Osteoblast (primary cell): ENCODE data around the gene AAGAB. TPM values are rescaled to one million over a fixed set of nuclear protein-coding genes. Genes with fewer than 3 reads are reported as not detected.

Experiments
- DNase-seq: peaks from one replicate; pipeline ENCODE4 v3.0.0; 2011; ENCODE audit warnings: low spot score, mixed read lengths; ENCODE audit not compliant: insufficient read length; ENCODE audit errors: missing footprints
- H2AFZ ChIP-seq: 2 replicates; pipeline ENCODE4 v1.6.0; 2011; ENCODE audit warnings: mild to moderate bottlenecking, low read length
- H3K27ac ChIP-seq: 2 replicates; pipeline ENCODE4 v1.5.1; 2011; ENCODE audit warnings: mild to moderate bottlenecking, low read depth, low read length, moderate library complexity
- H3K27me3 ChIP-seq: 2 replicates; pipeline ENCODE4 v1.6.0; 2012; ENCODE audit warnings: mild to moderate bottlenecking, control low read depth, inconsistent platforms, low read length, moderate library complexity; ENCODE audit not compliant: insufficient read depth
- H3K36me3 ChIP-seq: 2 replicates; pipeline ENCODE4 v1.5.1; 2011; ENCODE audit warnings: mild to moderate bottlenecking, low read length, control low read depth, moderate library complexity; ENCODE audit not compliant: insufficient read depth
- H3K4me1 ChIP-seq: 2 replicates; pipeline ENCODE4 v1.5.1; 2011; ENCODE audit warnings: mild to moderate bottlenecking, low read length, control low read depth, moderate library complexity; ENCODE audit not compliant: insufficient read depth
- H3K4me2 ChIP-seq: 2 replicates; pipeline ENCODE4 v1.6.0; 2011; ENCODE audit warnings: mild to moderate bottlenecking, low read length; ENCODE audit not compliant: insufficient read depth
- H3K4me3 ChIP-seq: fragments of 200-600 bp; sonication (generic); 3 replicates; pipeline ENCODE4 v1.5.1; 2012; ENCODE audit warnings: mild to moderate bottlenecking, low read length, inconsistent platforms; ENCODE audit not compliant: insufficient read depth
- H3K79me2 ChIP-seq: 2 replicates; pipeline ENCODE4 v1.6.0; 2012; ENCODE audit warnings: mild to moderate bottlenecking, low read length, control low read depth, inconsistent platforms; ENCODE audit not compliant: insufficient read depth
- H3K9me3 ChIP-seq: 2 replicates; pipeline ENCODE4 v1.5.1; 2011; ENCODE audit warnings: low read depth, low read length, control low read depth
- H4K20me1 ChIP-seq: 2 replicates; pipeline ENCODE4 v1.6.0; 2012; ENCODE audit warnings: mild to moderate bottlenecking, low read length, control low read depth; ENCODE audit not compliant: insufficient read depth
- total RNA-seq: library from RNA; depleted of rRNA; stranded (reverse); fragments of >200 nt; gene quantifications from 2 replicates; pipeline ENCODE4 v1.2.3, GENCODE V29; 2012
- TF ChIP-seq, protein P1 (sequence below): IDR thresholded peaks from 2 replicates; pipeline ENCODE4 v1.5.1; 2011; ENCODE audit warnings: mild to moderate bottlenecking, low read depth, low read length, moderate library complexity; ENCODE audit errors: extremely low read depth

AAGAB gene
- total RNA-seq, 1 donor: 51.0 TPM

GRCh38 chr15:67178569-67179210 lies 75.8 kb downstream of the AAGAB start:
- H3K79me2 ChIP-seq: peaks cover 67% of the 10 kb centered on the region
- TF ChIP-seq, protein P1, sequence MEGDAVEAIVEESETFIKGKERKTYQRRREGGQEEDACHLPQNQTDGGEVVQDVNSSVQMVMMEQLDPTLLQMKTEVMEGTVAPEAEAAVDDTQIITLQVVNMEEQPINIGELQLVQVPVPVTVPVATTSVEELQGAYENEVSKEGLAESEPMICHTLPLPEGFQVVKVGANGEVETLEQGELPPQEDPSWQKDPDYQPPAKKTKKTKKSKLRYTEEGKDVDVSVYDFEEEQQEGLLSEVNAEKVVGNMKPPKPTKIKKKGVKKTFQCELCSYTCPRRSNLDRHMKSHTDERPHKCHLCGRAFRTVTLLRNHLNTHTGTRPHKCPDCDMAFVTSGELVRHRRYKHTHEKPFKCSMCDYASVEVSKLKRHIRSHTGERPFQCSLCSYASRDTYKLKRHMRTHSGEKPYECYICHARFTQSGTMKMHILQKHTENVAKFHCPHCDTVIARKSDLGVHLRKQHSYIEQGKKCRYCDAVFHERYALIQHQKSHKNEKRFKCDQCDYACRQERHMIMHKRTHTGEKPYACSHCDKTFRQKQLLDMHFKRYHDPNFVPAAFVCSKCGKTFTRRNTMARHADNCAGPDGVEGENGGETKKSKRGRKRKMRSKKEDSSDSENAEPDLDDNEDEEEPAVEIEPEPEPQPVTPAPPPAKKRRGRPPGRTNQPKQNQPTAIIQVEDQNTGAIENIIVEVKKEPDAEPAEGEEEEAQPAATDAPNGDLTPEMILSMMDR: no peak
- peak overlapping the region; percentile 99 for H3K27ac ChIP-seq
- H3K4me3 ChIP-seq: no peak overlapping the region
- no peaks in the 10 kb centered on the region for H4K20me1 ChIP-seq
- H3K9me3 ChIP-seq: no peaks in the 10 kb centered on the region
- peak overlapping the region; percentile 23 for H3K4me2 ChIP-seq
- peaks cover 85% of the 10 kb centered on the region for H3K36me3 ChIP-seq
- H2AFZ ChIP-seq: no peak overlapping the region
- no peaks in the 10 kb centered on the region for H3K27me3 ChIP-seq
- H3K4me1 ChIP-seq: peaks cover 60% of the 10 kb centered on the region
- DNase-seq: peak; percentile 97

GRCh38 chr15:67177752-67178151 lies 76.7 kb downstream of the AAGAB start:
- H3K9me3 ChIP-seq: no peaks in the 10 kb centered on the region
- no peak overlapping the region for H2AFZ ChIP-seq
- H3K4me3 ChIP-seq: no peak overlapping the region
- no peaks in the 10 kb centered on the region for H4K20me1 ChIP-seq
- DNase-seq: peak; percentile 61
- peaks cover 73% of the 10 kb centered on the region for H3K79me2 ChIP-seq
- peak overlapping the region; percentile 99 for H3K27ac ChIP-seq
- H3K27me3 ChIP-seq: no peaks in the 10 kb centered on the region
- peaks cover 54% of the 10 kb centered on the region for H3K4me1 ChIP-seq
- peak overlapping the region; percentile 23 for H3K4me2 ChIP-seq
- TF ChIP-seq, protein P1: no peak
- peaks cover 88% of the 10 kb centered on the region for H3K36me3 ChIP-seq

GRCh38 chr15:67176195-67176971 lies 78.1 kb downstream of the AAGAB start:
- H3K4me1 ChIP-seq: peaks cover 66% of the 10 kb centered on the region

More at GRCh38 chr15:67176195-67176971, 78.1 kb downstream of the AAGAB start:
- no peak for DNase-seq
- no peak overlapping the region for H2AFZ ChIP-seq
- TF ChIP-seq, protein P1: no peak
- no peak overlapping the region for H3K4me3 ChIP-seq
- H4K20me1 ChIP-seq: no peaks in the 10 kb centered on the region
- H3K27me3 ChIP-seq: no peaks in the 10 kb centered on the region
- H3K4me2 ChIP-seq: no peak overlapping the region
- peak overlapping the region; percentile 99 for H3K27ac ChIP-seq
- no peaks in the 10 kb centered on the region for H3K9me3 ChIP-seq
- H3K36me3 ChIP-seq: peaks cover 88% of the 10 kb centered on the region
- peaks cover 81% of the 10 kb centered on the region for H3K79me2 ChIP-seq
